ENCODE measurements around the gene C19orf47.
"Not testable (repeated sequence)": the region's sequence is repeated elsewhere in the genome, so short reads cannot be mapped to it uniquely, and the experiment has no call there.

C19orf47 gene

GRCh38 chr19:40377876-40378385 is 29.7 kb upstream of the C19orf47 start:
- DNase-seq (ENCODE audit: low read depth in 2 of 2): no peak

- DNase-seq (ENCODE audit: low read depth in 2 of 2): no peak
These were observed 28.2 kb upstream of the C19orf47 start for GRCh38 chr19:40376286-40376862.

- DNase-seq (ENCODE audit: low read depth in 2 of 2): no peak
These were observed 25.9 kb upstream of the C19orf47 start for GRCh38 chr19:40374084-40374483.

GRCh38 chr19:40371802-40372122 is 23.6 kb upstream of the C19orf47 start:
- no peak for DNase-seq (ENCODE audit: low read depth in 2 of 2)

GRCh38 chr19:40370997-40371801 is 23.0 kb upstream of the C19orf47 start:
- DNase-seq (ENCODE audit: low read depth in 2 of 2): no peak

- not testable (repeated sequence) for DNase-seq (ENCODE audit: low read depth in 2 of 2)
These were observed 22.1 kb upstream of the C19orf47 start for GRCh38 chr19:40370253-40370652.

- no peak for DNase-seq (ENCODE audit: low read depth in 2 of 2)
These were observed 21.6 kb upstream of the C19orf47 start for GRCh38 chr19:40369797-40370196.

- DNase-seq (ENCODE audit: low read depth in 2 of 2): no peak
These were observed 19.6 kb upstream of the C19orf47 start for GRCh38 chr19:40367577-40368434.

GRCh38 chr19:40366697-40367561 is 18.7 kb upstream of the C19orf47 start:
- DNase-seq (ENCODE audit: low read depth in 2 of 2): no peak

- peak; percentile 46 to 50 for DNase-seq (ENCODE audit: low read depth in 2 of 2)
These were observed 17.6 kb upstream of the C19orf47 start for GRCh38 chr19:40365613-40366401.

- DNase-seq (ENCODE audit: low read depth in 2 of 2): no peak
These were observed 16.8 kb upstream of the C19orf47 start for GRCh38 chr19:40365010-40365409.

GRCh38 chr19:40363069-40363468 is 14.9 kb upstream of the C19orf47 start:
- no peak for DNase-seq (ENCODE audit: low read depth in 2 of 2)

GRCh38 chr19:40362160-40362559 is 14.0 kb upstream of the C19orf47 start:
- DNase-seq (ENCODE audit: low read depth in 2 of 2): no peak

GRCh38 chr19:40360708-40361241 is 12.6 kb upstream of the C19orf47 start:
- no peak for DNase-seq (ENCODE audit: low read depth in 2 of 2)

- DNase-seq (ENCODE audit: low read depth in 2 of 2): no peak
These were observed 12.0 kb upstream of the C19orf47 start for GRCh38 chr19:40360020-40360707.

- no peak for DNase-seq (ENCODE audit: low read depth in 2 of 2)
These were observed 10.6 kb upstream of the C19orf47 start for GRCh38 chr19:40358773-40359172.

- DNase-seq (ENCODE audit: low read depth in 2 of 2): no peak
These were observed 9.4 kb upstream of the C19orf47 start for GRCh38 chr19:40357640-40358039.

GRCh38 chr19:40356681-40357595 is 8.7 kb upstream of the C19orf47 start:
- no peak for DNase-seq (ENCODE audit: low read depth in 2 of 2)
